DMS114 treated with DMSO at 0.1 percent for 48 hours (cell line): ENCODE results near the gene SLC25A42.

Experiments used
- DNase-seq: peaks from one replicate; lab custom pipeline; 2025; ENCODE audit not compliant: unreplicated experiment; lab: John Stamatoyannopoulos, UW

Gene SLC25A42

DNA sequence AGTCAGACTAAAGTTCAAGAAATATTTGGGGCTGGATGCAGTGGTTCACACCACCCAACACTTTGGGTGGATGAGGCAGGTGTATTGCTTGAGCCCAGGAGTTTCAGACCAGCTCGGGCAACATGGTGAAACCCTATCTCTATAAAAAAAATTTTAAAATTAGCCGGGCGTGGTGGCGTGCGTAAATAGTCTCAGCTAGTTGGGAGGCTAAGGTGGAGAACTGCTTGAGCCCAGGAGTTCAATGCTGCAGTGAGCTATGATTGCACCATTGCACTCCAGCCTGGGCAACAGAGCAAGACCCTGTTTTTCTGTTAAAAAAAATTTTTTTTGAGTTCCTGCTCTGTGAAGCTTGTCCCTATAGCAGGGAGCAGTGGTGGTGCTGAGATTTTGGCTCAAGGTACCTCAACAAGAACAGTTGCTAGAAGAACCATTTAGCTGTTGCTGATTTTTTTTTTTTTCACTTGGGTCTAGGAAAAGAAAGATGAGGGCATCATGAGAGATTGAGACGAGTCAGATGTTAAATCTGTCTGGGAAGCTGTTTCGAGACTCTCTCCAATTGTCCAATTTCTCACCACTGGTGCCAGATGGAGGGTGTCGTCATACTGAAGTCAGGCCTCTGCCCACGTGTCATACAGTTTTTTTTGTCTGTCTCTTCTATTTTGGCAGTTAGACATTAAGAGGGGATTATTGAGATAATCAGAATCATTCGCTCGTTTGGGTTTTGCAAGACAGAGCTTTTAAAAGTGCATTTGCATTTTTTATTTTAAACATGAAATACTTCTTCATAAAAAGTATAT is 3.7 kb downstream of the SLC25A42 start:
- no peak for DNase-seq

DNA sequence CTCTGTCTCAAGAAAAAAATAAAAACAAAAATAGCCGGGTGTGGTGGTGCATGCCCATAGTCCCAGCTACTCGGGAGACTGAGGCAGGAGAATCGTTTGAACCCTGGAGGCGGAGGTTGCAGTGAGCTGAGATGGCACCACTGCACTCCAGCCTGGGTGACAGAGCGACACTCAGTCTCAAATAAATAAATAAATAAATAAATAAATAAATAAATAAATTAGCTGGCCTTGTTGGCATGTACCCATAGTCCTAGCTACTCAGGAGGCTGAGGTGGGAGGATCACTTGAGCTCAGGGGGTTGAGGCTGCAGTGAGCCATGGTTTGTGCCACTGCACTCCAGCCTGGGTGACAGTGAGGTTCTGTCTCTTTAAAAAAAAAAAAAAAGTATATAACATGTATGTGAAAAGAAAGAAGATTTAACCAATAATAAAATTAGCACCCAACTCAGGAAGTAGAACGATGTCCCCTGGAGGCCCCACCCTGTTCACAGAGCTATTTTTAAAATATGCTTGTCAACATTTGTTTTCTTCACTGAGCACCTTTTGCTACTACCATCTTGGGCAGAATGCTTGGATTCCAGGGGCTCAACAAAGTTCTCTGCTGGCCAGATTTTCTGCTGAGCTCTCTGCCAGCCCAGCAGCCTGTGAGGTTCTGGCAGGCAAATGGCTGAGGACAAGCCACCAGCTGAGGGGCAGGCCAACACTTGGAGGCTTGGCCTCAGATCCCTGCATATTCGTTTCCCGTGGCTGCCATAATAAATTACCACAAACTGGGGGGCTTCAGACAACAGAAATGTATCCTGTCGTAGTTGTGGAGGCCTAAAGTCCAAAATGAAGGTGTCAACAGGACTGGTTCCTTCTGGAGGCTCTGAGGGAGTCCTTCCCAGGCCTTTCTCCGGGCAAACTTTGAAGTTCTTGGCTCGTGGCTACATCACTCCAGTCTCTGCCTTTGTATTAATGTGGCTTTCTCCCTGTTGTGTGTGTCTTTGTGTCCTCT is 5.2 kb downstream of the SLC25A42 start:
- DNase-seq = no peak

GRCh38 chr19:19071897-19072296 is 8.1 kb downstream of the SLC25A42 start:
- DNase-seq = no peak

DNA sequence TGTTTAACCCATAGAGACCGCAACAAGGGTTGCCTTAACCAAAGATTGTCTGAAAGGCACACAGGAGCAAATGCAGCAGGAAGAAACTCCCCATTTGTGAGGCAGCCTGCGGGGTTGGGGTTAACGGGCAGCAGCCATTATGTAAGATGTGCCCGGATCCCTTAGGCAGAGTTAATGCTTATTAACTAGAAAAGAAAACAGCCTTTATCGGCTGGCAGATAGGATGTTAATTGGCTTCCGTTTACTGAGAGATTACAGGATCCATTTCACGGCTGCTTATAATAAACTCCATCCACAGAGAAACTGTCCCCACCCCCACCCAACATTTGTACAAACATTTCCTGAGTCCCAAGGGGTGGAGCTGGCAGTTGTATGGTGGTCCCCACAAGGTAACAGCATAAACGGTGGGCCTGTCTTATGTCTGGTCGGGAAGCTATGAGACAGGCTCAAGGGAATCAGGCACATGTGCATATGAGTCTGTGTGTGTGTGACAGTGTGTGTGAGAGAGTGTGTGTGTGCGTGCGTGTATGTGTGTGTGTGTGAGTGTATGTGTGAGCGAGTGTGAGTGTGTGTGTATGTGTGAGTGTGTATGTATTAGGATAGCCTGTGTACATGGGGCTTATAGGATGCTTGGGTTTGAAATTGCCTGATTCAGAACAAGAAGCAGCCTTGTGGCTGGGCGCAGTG is 10.5 kb downstream of the SLC25A42 start:
- DNase-seq = no peak

DNA sequence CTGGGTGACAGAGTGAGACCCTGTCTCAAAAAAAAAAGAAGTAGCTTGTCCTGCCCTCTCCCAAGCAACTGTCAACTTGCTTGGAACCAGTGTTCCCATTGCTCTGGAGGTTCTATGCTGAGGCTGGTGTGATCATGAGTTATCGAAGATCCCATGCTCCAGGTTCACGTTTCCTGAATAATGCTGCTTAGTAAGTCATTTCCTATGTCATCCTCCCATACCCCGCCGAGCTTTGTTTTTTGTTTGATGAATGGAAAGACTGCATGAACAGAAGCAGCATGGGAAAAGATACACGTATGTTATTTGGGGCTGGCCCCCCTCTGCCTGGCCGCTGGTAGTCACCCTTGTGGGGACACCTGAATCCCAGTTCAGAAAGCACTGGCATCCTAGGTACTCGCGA is 11.3 kb downstream of the SLC25A42 start:
- DNase-seq = no peak

DNA sequence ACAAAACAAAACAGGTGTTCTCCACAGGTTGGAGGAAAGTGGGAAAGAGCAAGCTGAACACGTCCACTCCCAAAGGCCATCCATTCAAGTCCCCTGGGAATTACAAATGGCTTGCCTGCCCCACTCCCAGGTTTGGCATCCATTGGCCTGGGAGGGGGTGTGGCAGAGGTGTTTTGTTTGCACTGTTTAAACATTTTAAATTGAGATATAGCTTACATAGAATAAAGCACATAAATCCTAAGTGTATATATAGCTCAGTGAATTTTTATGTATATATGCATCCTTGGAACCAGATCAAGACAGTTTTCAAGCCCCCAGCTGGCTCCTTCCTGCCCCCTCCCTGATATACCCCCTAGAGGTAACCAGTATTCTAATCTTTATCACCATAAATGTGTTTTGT is 12.7 kb downstream of the SLC25A42 start:
- no peak for DNase-seq

- DNase-seq = no peak
Measured at GRCh38 chr19:19077103-19077502, 13.3 kb downstream of the SLC25A42 start.

DNA sequence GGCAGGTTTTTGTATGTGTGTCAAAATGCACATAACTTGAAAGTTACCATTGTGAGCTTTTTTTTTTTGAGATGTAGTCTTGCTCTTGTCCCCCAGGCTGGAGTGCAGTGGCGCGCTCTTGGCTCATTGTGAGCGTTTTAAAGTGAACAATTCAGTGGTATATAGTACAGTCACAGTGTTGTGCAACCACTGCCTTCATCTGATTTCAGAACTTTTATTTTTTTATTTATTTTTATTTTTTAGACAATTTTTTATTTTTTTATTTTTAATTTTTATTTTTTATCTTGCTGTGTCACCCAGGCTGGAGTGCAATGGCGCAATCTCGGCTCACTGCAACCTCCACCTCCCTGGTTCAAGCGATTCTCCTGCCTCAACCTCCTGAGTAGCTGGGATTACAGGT is 15.0 kb downstream of the SLC25A42 start:
- DNase-seq = no peak

- no peak for DNase-seq
Measured at GRCh38 chr19:19079571-19079970, 15.8 kb downstream of the SLC25A42 start.

GRCh38 chr19:19081642-19082151 is 17.9 kb downstream of the SLC25A42 start:
- DNase-seq = no peak

DNA sequence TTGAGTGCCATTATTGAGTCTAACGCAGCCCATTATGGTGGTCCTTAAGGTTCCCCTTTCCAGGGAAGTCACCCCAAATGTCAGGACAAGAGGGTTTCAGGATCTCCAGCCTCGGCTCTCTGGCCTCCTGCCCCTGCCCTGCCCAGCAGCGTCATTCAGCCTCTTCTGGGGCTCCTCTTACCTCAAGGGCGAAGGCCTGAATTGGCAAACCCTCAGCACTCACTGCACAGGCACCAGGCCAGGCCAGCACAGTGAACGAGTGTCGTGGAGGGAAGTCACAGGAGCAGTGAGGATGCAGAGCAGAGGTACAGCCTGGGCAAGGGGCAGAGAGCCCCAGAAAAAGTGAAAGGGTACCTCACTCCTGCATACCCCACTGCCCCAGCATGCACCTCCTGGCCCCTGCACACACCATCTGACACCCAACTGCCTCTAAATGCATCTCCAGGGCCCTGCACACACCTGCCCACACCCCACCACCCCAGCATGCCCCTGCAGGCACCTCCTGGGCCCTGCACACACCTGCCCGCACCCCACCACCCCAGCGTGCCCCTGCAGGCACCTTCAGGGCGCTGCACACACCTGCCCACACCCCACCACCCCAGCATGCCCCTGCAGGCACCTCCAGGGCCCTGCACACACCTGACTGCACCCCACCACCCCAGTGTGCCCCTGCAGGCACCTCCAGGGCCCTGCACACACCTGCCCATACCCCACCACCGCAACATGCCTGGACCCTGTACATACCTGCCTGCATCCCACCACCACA is 19.8 kb downstream of the SLC25A42 start:
- DNase-seq = no peak

DNA sequence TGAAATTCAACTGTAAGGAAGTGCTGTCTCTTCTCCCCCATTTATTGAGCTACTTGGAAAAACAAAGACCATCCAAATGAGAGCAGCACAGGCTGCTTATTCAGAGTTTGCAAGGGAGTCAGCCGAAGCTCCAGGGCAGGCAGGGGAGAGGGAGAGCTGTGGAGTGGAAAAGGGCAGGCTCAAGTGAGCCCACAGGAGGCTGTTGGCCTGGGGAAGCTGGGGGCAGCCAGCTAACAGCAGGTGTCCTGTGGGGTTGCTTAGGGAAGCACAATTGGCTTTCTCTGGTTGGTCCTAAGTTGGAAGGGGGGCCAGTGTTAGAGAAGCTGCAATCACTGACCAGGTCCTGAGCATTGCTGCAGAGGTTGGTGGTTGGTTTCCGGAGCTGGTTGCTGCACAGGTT is 23.9 kb downstream of the SLC25A42 start:
- DNase-seq = no peak

- no peak for DNase-seq
Measured at GRCh38 chr19:19094513-19094912, 30.7 kb downstream of the SLC25A42 start.

DNA sequence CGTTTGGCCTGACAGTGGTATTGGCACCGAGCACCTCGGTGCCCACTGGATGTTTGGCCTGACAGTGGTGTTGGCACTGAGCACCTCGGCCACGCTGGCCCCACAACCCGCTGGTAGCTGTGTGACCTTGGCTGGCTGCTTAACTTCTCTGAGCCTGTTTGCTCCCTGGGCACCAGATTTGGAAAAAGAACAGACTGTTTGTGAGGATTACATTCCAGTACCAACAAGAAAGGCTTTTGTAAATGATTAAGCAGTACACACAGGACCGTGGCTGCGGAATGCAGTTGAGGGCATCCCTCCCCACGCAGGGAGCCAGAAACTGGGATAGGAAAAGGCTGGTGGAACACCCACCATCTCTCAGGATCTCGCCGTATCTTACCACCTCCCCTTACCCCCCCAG is 31.9 kb downstream of the SLC25A42 start:
- DNase-seq = no peak

DNA sequence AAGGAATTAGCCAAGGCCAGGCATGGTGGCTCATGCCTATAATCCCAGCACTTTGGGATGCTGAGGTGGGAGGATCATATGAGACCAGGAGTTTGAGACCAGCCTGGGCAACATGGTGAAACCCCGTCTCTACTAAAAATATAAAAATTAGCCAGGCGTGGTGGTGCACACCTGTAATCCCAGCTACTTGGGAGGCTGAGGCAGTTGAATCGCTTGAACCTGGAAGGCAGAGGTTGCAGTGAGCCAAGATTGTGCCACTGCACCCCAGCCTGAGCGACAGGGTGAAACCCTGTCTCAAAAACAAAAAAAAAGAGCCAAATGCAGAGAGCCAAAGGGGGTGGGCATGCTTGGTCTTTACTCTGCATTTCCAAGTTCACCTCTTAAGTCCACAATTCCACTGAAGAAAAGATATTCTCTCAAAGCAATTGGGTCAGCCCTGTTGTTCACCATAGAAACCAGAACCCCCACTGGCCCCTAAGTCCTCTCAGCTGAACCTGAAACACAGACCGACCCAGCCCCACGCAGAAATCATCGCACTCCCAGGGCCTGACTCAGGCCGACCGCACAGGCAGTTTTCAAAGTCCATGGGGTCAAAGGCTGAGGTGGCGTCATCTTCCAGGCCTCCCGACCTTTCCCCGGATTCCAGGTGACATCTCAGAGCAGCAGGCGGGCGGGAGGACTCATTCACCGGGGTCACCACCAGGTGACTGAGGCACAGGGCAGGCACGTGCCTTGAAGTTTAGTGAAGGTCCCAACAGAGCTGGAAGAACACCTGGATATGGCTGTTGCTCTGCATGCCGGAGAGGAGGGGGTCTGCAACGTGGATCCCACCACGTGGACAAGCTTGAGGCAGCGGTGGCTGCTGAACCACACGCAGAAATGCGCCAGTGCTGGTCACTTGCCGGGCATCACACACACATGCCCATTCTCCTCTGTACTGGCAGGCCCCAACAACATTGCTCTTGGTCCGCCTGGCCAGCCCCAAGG is 33.1 kb downstream of the SLC25A42 start:
- DNase-seq = no peak

GRCh38 chr19:19098084-19098702 is 34.4 kb downstream of the SLC25A42 start:
- no peak for DNase-seq

GRCh38 chr19:19098703-19099632 is 35.2 kb downstream of the SLC25A42 start:
- no peak for DNase-seq

- no peak for DNase-seq
Measured at GRCh38 chr19:19101540-19101939, 37.7 kb downstream of the SLC25A42 start.
